SK-N-SH (cell line): ENCODE results near the gene HS3ST4.

ENCODE experiments used
- EP300 ChIP-seq, 2 experiments: IDR thresholded peaks; 2 replicates each; pipeline versions ENCODE4 v1.4.0 to v1.6.1; 2012; ENCODE audit warnings: borderline replicate concordance in 1 of 2, low read depth in 1 of 2, low read length in 1 of 2
- POLR2AphosphoS5 ChIP-seq: IDR thresholded peaks from 2 replicates; pipeline ENCODE4 v1.6.1; 2012; ENCODE audit warnings: low read depth, low read length
- SMC3 ChIP-seq: IDR thresholded peaks from 2 replicates; pipeline ENCODE4 v1.6.1; 2012; ENCODE audit warnings: low read depth, low read length, improper control_type of control experiment
- TCF12 ChIP-seq: IDR thresholded peaks from 2 replicates; pipeline ENCODE4 v1.4.0; 2012
- YY1 ChIP-seq: IDR thresholded peaks from 2 replicates; pipeline ENCODE4 v1.4.0; 2012; ENCODE audit warnings: low read depth, mild to moderate bottlenecking
- TF ChIP-seq, protein P1 (sequence below): fragments of 200-600 bp; sonication (generic); IDR thresholded peaks from 2 replicates; pipeline ENCODE4 v1.6.1; 2017; ENCODE audit warnings: antibody characterized with exemption, mild to moderate bottlenecking, moderate library complexity

DNA sequence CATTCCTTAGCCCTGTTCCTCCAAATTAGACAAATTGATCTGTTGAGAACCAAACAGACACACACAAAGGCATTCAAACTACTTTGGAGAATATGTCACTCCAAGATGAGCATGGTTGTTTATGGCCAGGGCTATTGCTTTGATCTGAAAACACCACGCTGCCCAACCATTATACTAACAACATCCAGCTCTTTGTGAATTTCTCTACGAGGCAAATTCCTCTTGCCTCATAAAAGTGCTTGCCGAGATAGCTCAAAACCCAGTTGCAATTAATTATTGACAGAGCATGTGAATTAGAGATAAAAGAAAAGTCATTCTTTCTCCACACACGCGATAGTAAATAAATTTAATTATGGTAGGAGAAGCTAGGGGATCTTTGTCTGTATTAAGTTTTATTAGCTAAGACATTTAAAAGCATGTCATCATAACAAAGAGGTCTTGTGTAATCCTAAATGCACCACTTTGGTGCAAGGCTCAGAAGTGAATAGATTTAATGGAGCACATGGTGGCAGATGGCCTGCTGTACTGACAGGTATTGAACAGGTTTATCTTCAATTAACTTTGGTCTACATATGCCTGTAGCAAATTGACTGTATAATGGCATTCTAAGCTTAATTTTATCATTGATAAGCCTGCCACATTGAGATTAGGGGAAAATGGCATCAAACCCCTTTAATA lies 441.8 kb downstream of the HS3ST4 start:
- TF ChIP-seq, protein P1, sequence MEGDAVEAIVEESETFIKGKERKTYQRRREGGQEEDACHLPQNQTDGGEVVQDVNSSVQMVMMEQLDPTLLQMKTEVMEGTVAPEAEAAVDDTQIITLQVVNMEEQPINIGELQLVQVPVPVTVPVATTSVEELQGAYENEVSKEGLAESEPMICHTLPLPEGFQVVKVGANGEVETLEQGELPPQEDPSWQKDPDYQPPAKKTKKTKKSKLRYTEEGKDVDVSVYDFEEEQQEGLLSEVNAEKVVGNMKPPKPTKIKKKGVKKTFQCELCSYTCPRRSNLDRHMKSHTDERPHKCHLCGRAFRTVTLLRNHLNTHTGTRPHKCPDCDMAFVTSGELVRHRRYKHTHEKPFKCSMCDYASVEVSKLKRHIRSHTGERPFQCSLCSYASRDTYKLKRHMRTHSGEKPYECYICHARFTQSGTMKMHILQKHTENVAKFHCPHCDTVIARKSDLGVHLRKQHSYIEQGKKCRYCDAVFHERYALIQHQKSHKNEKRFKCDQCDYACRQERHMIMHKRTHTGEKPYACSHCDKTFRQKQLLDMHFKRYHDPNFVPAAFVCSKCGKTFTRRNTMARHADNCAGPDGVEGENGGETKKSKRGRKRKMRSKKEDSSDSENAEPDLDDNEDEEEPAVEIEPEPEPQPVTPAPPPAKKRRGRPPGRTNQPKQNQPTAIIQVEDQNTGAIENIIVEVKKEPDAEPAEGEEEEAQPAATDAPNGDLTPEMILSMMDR, result no peak
- TF ChIP-seq POLR2AphosphoS5 (no peak), SMC3 (no peak), EP300 (IDR thresholded peaks at IDR 0.05; ENCODE audit: borderline replicate concordance in 1 of 2, low read depth in 1 of 2, low read length in 1 of 2) (no peak), TCF12 (no peak), YY1 (no peak)
